SK-N-SH (cell line): Measurements from ENCODE around the gene TMPRSS2. TPM values are rescaled to one million over a fixed set of nuclear protein-coding genes. Genes with fewer than 3 reads are reported as not detected.

Experiments
- CTCF ChIA-PET: fragments of 300-600, 350-600 bp; formaldehyde crosslinking; extraction: SDS; loops from one replicate; lab custom pipeline; 2021; lab: Yijun Ruan, JAX
- POLR2A ChIA-PET: fragments of 350-600 bp; sonication (Branson Sonifier 250); formaldehyde crosslinking; extraction: SDS; loops from one replicate; lab custom pipeline; 2020; ENCODE audit warnings: antibody characterized with exemption, inconsistent platforms; lab: Yijun Ruan, JAX
- DNase-seq: peaks from one replicate; pipeline ENCODE4 v3.0.0; 2012
- H2AFZ ChIP-seq: fragments of 200-600 bp; sonication (generic); 2 replicates; pipeline ENCODE4 v1.8.1; 2016; ENCODE audit warnings: antibody characterized with exemption, mild to moderate bottlenecking, low read depth
- H3F3A ChIP-seq: fragments of 200-600 bp; sonication (generic); replicated peaks from 2 replicates; pipeline ENCODE3; 2016; ENCODE audit warnings: antibody characterized with exemption, mild to moderate bottlenecking; ENCODE audit not compliant: insufficient read depth
- H3K27ac ChIP-seq, 2 experiments: fragments of 200-500 bp in 1 of 2; fragments of 200-600 bp in 1 of 2; sonication (Bioruptor generic) in 1 of 2; sonication (generic), shearing (Covaris generic) in 1 of 2; 2 replicates each; pipeline versions ENCODE4 v1.5.1 to v1.6.1; 2014 to 2016; ENCODE audit warnings: low read depth in 2 of 2, inconsistent platforms in 1 of 2, low read length in 1 of 2, mild to moderate bottlenecking in 1 of 2, mixed read lengths in 1 of 2
- H3K27me3 ChIP-seq: fragments of 200-600 bp; sonication (generic), shearing (Covaris generic); 2 replicates; pipeline ENCODE4 v1.6.1; 2016; ENCODE audit warnings: mixed run types; ENCODE audit not compliant: insufficient read depth
- H3K36me3 ChIP-seq, 2 experiments: fragments of 200-500 bp in 1 of 2; fragments of 200-600 bp in 1 of 2; sonication (Bioruptor generic) in 1 of 2; sonication (generic) in 1 of 2; replicated peaks in 1 of 2; 2 replicates each; pipeline versions ENCODE3 to v1.5.1; 2014 to 2016; ENCODE audit warnings: low read length in 1 of 2, mild to moderate bottlenecking in 1 of 2; ENCODE audit not compliant: insufficient read depth in 2 of 2, control insufficient read depth in 1 of 2
- H3K4me1 ChIP-seq, 2 experiments: fragments of 200-500 bp in 1 of 2; fragments of 200-600 bp in 1 of 2; sonication (Bioruptor generic) in 1 of 2; sonication (generic), shearing (Covaris generic) in 1 of 2; 2 replicates each; pipeline versions ENCODE4 v1.5.1 to v1.6.1; 2014 to 2016; ENCODE audit warnings: low read depth in 1 of 2, low read length in 1 of 2, mixed run types in 1 of 2; ENCODE audit not compliant: insufficient read depth in 2 of 2, control insufficient read depth in 1 of 2
- H3K4me2 ChIP-seq: fragments of 200-600 bp; sonication (generic), shearing (Covaris generic); 2 replicates; pipeline ENCODE4 v1.6.1; 2017; ENCODE audit warnings: mixed run types
- H3K4me3 ChIP-seq, 2 experiments: fragments of 200-500 bp in 1 of 2; fragments of 200-600 bp in 1 of 2; sonication (Bioruptor generic) in 1 of 2; sonication (generic), shearing (Covaris generic) in 1 of 2; 2 replicates each; pipeline versions ENCODE4 v1.5.1 to v1.8.1; 2014 to 2016; ENCODE audit warnings: low read depth in 2 of 2, inconsistent platforms in 1 of 2, low read length in 1 of 2, mild to moderate bottlenecking in 1 of 2, mixed read lengths in 1 of 2, moderate library complexity in 1 of 2
- H3K79me2 ChIP-seq: fragments of 200-600 bp; sonication (generic); 2 replicates; pipeline ENCODE4 v1.8.1; 2017; ENCODE audit warnings: mild to moderate bottlenecking; ENCODE audit not compliant: insufficient read depth
- H3K9ac ChIP-seq: fragments of 200-600 bp; sonication (generic); 2 replicates; pipeline ENCODE4 v1.6.1; 2017; ENCODE audit warnings: mixed run types
- H3K9me2 ChIP-seq: fragments of 200-600 bp; sonication (generic); 2 replicates; pipeline ENCODE4 v1.6.1; 2017; ENCODE audit warnings: mixed run types
- H3K9me3 ChIP-seq: fragments of 200-600 bp; sonication (generic); 2 replicates; pipeline ENCODE4 v1.6.1; 2017; ENCODE audit warnings: mixed run types, mild to moderate bottlenecking, moderate library complexity
- H4K20me1 ChIP-seq: fragments of 200-600 bp; sonication (generic); 2 replicates; pipeline ENCODE4 v1.6.1; 2017; ENCODE audit warnings: mild to moderate bottlenecking, mixed run types; ENCODE audit not compliant: insufficient read depth
- CTCF ChIP-seq: fragments of 200-600 bp; sonication (generic); IDR thresholded peaks from 2 replicates; pipeline ENCODE4 v1.6.1; 2017; ENCODE audit warnings: antibody characterized with exemption, mild to moderate bottlenecking, moderate library complexity
- EZH2phosphoT487 ChIP-seq: fragments of 200-600 bp; sonication (generic); IDR thresholded peaks from 2 replicates; pipeline ENCODE4 v1.6.1; 2017; ENCODE audit warnings: low read depth, mixed run types, mild to moderate bottlenecking, antibody characterized with exemption, moderate library complexity, borderline replicate concordance
- FOSL2 ChIP-seq: IDR thresholded peaks from 2 replicates; pipeline ENCODE4 v1.4.0; 2012; ENCODE audit warnings: low read depth, mild to moderate bottlenecking, moderate library complexity, borderline replicate concordance
- FOXJ3 ChIP-seq: sonication (generic); formaldehyde crosslinking; IDR thresholded peaks from 2 replicates; pipeline ENCODE4 v1.5.1; 2020; ENCODE audit warnings: mild to moderate bottlenecking, missing genetic modification reagents
- GABPA ChIP-seq: IDR thresholded peaks from 2 replicates; pipeline ENCODE4 v1.4.0; 2012; ENCODE audit warnings: low read depth, mild to moderate bottlenecking
- MEF2A ChIP-seq: IDR thresholded peaks from 2 replicates; pipeline ENCODE4 v1.4.0; 2012; ENCODE audit warnings: low read depth, borderline replicate concordance
- REST ChIP-seq: IDR thresholded peaks from 2 replicates; pipeline ENCODE4 v1.6.1; 2012; ENCODE audit warnings: mild to moderate bottlenecking, low read depth, low read length, moderate library complexity
- RFX5 ChIP-seq: IDR thresholded peaks from 2 replicates; pipeline ENCODE4 v1.6.1; 2012; ENCODE audit warnings: mild to moderate bottlenecking, improper control_type of control experiment, low read length
- SIN3A ChIP-seq: IDR thresholded peaks from 2 replicates; pipeline ENCODE4 v1.6.1; 2012; ENCODE audit warnings: low read depth, mild to moderate bottlenecking, low read length, moderate library complexity, borderline replicate concordance
- SMC3 ChIP-seq: IDR thresholded peaks from 2 replicates; pipeline ENCODE4 v1.6.1; 2012; ENCODE audit warnings: low read depth, low read length, improper control_type of control experiment
- ZBTB33 ChIP-seq: IDR thresholded peaks from 2 replicates; pipeline ENCODE4 v1.4.0; 2012; ENCODE audit warnings: low read depth, borderline replicate concordance
- WGBS: methylation state at CpG from one replicate; pipeline ENCODE4 v1.1.6; 2017; ENCODE audit warnings: low lambda C conversion rate; 5-methylcytosine and 5-hydroxymethylcytosine counted together
- polyA plus RNA-seq, 3 experiments: library from polyadenylated mRNA; depleted of rRNA; stranded (reverse); fragments of >200 nt; gene quantifications; 2 replicates each; pipeline ENCODE4 v1.2.3, GENCODE V29; 2012
- TF ChIP-seq, protein P1 (sequence below): IDR thresholded peaks from 2 replicates; pipeline ENCODE4 v1.4.0; 2012; ENCODE audit warnings: low read depth

Gene TMPRSS2
- polyA plus RNA-seq, 1 of the 3 experiments (the other 2 are of a cell fraction), result not detected

DNA sequence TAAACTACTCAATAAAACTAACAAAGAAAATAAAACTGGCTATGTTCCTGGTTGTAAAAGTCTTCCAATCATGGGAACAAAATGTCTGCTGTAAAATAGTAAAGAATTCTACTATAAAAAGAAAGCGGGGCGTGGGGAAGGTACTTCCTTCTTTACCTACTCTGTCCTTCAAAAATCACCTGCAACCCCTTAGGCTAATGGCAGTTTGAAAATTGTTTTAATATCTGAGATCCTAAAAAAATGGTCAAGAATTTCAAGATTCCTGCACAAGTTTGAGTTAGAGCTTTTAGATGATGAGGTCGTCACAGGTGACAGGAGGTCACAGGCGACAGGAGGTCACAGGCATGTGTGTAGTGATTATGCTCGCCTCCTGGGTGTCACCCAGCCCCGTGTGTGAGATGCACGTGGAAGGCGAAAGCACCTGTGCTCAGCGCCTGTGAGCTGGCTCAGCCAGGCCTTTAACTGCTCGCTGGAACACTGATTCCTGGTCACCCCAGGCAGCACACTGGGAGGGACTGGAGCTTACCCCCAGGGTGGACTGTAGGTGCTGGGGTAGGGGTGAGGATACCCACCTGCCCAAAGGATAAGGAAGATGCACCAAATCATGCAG is 18.6 kb upstream of the TMPRSS2 start:
- CTCF ChIA-PET, result no interaction called here
- 31% methylated on average over 6 of the region's 10 CpGs for WGBS
- Histone ChIP-seq H3K4me1 (no peaks in the 10 kb centered on the region), H3K9me3 (no peaks in the 10 kb centered on the region), H3K36me3 (no peaks in the 10 kb centered on the region), H3K9me2 (no peaks in the 10 kb centered on the region), H3K27me3 (peaks cover 13% of the 10 kb centered on the region; the same call in 1 of the 2 replicates), H3K79me2 (no peaks in the 10 kb centered on the region), H3K4me3 (no peak overlapping the region), H3F3A (no peaks in the 10 kb centered on the region), H4K20me1 (no peaks in the 10 kb centered on the region), H3K4me2 (no peak overlapping the region), H3K27ac (no peak overlapping the region), H2AFZ (no peak overlapping the region), H3K9ac (no peak overlapping the region)
- TF ChIP-seq SIN3A, result no peak
- no peak for TF ChIP-seq GABPA
- no peak for TF ChIP-seq SMC3
- no peak for TF ChIP-seq FOSL2
- TF ChIP-seq RFX5, result no peak
- TF ChIP-seq, protein P1, sequence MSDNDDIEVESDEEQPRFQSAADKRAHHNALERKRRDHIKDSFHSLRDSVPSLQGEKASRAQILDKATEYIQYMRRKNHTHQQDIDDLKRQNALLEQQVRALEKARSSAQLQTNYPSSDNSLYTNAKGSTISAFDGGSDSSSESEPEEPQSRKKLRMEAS, result no peak
- no peak for TF ChIP-seq CTCF
- TF ChIP-seq ZBTB33, result no peak
- TF ChIP-seq FOXJ3 (CRISPR knock-in tag), result no peak
- no peak for TF ChIP-seq MEF2A
- TF ChIP-seq REST, result no peak
- TF ChIP-seq EZH2phosphoT487, result no peak
- POLR2A ChIA-PET, result no interaction called here
- DNase-seq, result no peak
